Right cardiac atrium (tissue), 5 donors: ENCODE measurements around the gene BCLAF1. TPM values are rescaled to one million over a fixed set of nuclear protein-coding genes. Genes with fewer than 3 reads are reported as not detected.
"Not testable (repeated sequence)": the region's sequence is repeated elsewhere in the genome, so short reads cannot be mapped to it uniquely, and the experiment has no call there.

ENCODE experiments used
- ATAC-seq, 2 donors: fragments of 200-7000 bp; cut with Tn5 transposase; one replicate each; pipeline versions ENCODE4 v1.8.0 to v1.9.1; 2020; ENCODE audit warnings: moderate library complexity in 2 of 2, mild to moderate bottlenecking in 1 of 2
- DNase-seq, 3 donors: peaks; one replicate each; pipeline ENCODE4 v3.0.0-alpha.2; 2020
- H3K27ac ChIP-seq: one replicate; pipeline ENCODE4 v1.5.1; 2013; ENCODE audit warnings: mild to moderate bottlenecking, low read length, control low read depth, moderate library complexity
- H3K27me3 ChIP-seq: one replicate; pipeline ENCODE4 v1.6.1; 2013; ENCODE audit not compliant: control insufficient read depth, insufficient read depth
- H3K4me1 ChIP-seq: one replicate; pipeline ENCODE4 v1.6.1; 2013; ENCODE audit warnings: low read length; ENCODE audit not compliant: control insufficient read depth, insufficient read depth
- H3K4me3 ChIP-seq: one replicate; pipeline ENCODE4 v1.5.1; 2013; ENCODE audit warnings: low read length, control low read depth
- H3K9me3 ChIP-seq: one replicate; pipeline ENCODE4 v1.6.1; 2013; ENCODE audit warnings: low read length; ENCODE audit not compliant: control insufficient read depth
- WGBS: extraction: QIAGEN DNeasy Blood & Tissue Kit; methylation state at CpG from one replicate; pipeline ENCODE4 v1.1.7; 2013; 5-methylcytosine and 5-hydroxymethylcytosine counted together
- intact Hi-C, 4 donors: fragments of 100-400 bp; cut with DNase I; formaldehyde crosslinking; loops; one replicate each; pipeline versions ENCODE4 v1.11.0 to v1.14.0; 2022 to 2023
- polyA plus RNA-seq: library from polyadenylated mRNA; stranded (reverse); fragments of 200-250 nt; gene quantifications from one replicate; pipeline ENCODE4 v1.2.3, GENCODE V29; 2013
- total RNA-seq, 4 donors: library from RNA; stranded (reverse); fragmentation: NEBNext Ultra II Directional; extraction: Animal tissue kit (Norgen Biotek cat#: 25700); gene quantifications; one replicate each; pipeline ENCODE4 v1.2.1, GENCODE V29; 2021
- donor health status: healthy with polysubstance abuse.
- donor health status: DM: no; HTN: yes; CAD: no.
- donor health status: DM: no; HTN: no; CAD: no.
- donor health status: DM: no; HTN: yes; CAD: no; lungs with severe emphysema.
- donor health status: DM: yes; HTN: yes; CAD: no.

Gene BCLAF1
- total and polyA plus RNA-seq, 5 donors, result 15.6 to 98.8 (median 69.6) TPM

DNA sequence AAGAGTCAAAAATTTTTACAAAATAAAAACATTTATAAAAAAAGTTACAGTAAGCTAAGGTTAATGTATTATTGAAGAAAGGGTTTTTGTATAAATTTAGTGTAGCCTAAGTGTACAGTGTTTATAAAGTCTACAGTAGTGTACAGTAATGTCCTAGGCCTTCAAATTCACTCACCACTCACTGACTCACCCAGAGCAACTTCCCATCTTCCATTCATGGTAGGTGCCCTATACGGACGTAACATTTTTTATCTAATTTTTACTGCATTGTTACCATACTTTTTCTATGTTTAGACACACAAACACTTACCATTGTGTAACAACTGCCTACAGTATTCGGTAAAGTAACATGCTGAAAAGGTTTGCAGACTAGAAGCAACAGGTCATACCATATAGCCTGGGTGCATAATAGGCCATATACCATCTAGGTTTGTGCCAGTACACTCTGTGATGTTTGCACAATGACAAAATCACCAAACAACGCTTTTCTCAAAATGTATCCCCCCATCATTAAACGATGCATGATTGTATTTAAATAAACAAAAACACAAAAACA is 45.5 kb downstream of the BCLAF1 start:
- ATAC-seq, result no peak
- Histone ChIP-seq H3K27ac (no peak overlapping the region), H3K27me3 (no peaks in the 10 kb centered on the region), H3K4me1 (no peaks in the 10 kb centered on the region), H3K4me3 (no peak overlapping the region), H3K9me3 (no peaks in the 10 kb centered on the region)
- no peak for DNase-seq
- 89% methylated on average over 5 of the region's 5 CpGs for WGBS
- intact Hi-C loops, result no loop called here

DNA sequence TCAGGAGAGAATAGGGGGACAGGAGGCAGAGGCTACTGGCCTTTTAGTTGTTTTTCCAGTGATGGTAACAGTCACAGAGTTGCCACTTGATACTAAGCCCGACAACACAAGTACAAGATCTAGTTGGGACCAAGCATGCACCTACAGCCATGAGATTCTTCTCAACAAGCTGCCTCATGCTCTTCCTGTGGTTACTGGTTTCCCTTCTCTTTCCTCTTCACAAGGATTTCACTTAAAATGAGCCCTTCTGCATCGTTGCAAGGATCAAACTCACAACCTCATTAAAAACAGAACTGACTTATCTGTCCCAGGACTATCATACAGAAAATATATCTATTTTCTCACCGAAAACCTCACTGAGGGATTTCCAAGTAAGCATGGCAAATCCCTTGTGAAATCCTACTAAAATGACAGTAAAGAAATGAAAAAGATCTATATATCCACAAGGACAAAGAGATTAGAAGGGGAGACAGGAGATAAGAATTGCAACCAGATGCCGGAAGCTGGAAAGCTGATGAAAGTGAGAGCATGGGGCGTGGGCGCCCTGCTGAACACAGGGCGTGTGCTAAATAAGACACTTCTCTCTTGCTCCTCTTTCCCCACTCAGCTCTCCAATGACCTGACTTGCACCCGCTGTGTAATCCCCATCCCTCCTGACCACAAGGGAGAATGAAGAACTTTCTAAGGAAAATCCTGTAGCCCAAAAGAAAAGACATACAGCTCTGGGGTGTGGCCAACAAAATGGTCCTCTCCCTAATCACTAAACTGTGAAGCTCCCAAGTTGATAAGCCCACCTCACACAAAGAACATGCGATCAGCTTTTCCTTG is 53.0 kb downstream of the BCLAF1 start:
- DNase-seq, result peak in 2 of 3 donors; percentile 42 to 55

DNA sequence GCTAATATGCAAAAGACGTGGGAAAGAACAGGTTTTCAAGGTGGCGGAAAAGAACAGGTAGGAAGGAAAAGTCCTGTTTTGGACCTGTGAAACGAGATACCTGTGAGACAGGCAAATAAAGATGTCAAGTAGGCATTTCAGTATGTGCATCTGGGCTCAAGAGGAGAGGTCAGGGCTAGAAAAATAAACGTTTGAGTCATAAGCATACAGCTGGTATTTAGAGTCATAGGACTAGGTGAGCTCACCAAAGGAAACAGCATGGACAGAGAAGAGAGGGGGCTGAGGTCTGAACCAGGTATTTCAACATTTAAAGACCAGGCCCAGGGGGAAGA is 54.4 kb downstream of the BCLAF1 start:
- 89% methylated on average over 4 of the region's 4 CpGs for WGBS
- Histone ChIP-seq H3K4me3 (no peak overlapping the region), H3K9me3 (no peaks in the 10 kb centered on the region), H3K27me3 (no peaks in the 10 kb centered on the region), H3K27ac (no peak overlapping the region), H3K4me1 (no peaks in the 10 kb centered on the region)
- intact Hi-C loops, result no loop called here
- ATAC-seq, result no peak
- no peak for DNase-seq

More for the DNA sequence above, 53.0 kb downstream of the BCLAF1 start:
- ATAC-seq, result peak; percentile 57 to 64
- no peaks in the 10 kb centered on the region for H3K9me3 ChIP-seq
- H3K4me3 ChIP-seq, result no peak overlapping the region
- no peak overlapping the region for H3K27ac ChIP-seq
- intact Hi-C loops, result no loop called here
- H3K27me3 ChIP-seq, result no peaks in the 10 kb centered on the region
- no peaks in the 10 kb centered on the region for H3K4me1 ChIP-seq
- 73% methylated on average over 9 of the region's 9 CpGs for WGBS

DNA sequence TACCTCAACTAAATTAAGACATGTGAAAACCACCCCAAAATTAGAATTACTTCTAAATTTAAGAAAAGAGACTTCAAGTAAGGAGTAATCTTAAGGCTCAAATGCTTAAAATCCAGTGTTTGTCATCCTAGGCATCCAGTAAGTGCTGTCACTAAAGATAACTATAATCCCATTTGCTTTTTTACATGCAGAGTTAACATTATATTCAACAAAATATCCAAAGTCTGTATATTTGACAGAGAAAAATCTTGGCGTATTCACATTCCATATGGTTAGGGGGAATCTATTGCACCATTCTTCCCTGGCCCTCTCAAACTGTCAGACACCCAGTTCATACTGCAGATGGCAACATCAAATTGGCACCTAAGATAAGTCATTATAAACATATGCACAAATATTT is 56.9 kb downstream of the BCLAF1 start:
- Histone ChIP-seq H3K27me3 (no peaks in the 10 kb centered on the region), H3K27ac (no peak overlapping the region), H3K9me3 (no peaks in the 10 kb centered on the region), H3K4me3 (no peak overlapping the region), H3K4me1 (no peaks in the 10 kb centered on the region)
- WGBS, result 96% methylated on average over 1 of the region's 1 CpG
- ATAC-seq (no peak), DNase-seq (no peak)
- intact Hi-C loops, result no loop called here

DNA sequence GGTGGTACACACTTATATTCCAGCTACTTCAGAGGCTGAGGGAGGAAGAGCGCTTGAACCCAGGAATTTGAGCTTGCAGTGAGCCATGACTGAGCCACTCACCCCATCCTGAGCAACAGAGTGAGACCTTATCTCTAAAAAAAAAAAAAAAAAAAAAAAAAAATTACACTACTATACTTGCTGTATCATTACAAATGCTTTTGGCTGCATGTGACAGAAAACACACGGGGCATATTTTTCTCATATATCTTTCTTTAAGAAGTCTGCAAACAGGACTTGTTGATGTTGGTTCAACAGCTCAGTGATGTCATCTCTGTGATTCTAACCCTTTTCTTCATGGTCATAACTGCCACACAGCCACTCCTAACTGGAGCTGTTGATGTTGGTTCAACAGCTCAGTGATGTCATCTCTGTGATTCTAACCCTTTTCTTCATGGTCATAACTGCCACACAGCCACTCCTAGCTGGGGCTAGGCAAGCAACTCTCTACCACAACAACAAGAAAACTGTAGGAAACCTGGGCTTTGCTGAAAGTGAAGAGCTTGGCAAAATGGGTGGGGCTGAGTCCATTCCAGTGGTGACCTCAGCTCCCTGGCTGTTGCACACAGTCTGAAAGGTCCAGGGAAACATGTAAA is 59.3 kb downstream of the BCLAF1 start:
- no peaks in the 10 kb centered on the region for H3K4me1 ChIP-seq
- no peak overlapping the region for H3K27ac ChIP-seq
- 78% methylated on average over 2 of the region's 2 CpGs for WGBS
- H3K9me3 ChIP-seq, result no peaks in the 10 kb centered on the region
- H3K4me3 ChIP-seq, result no peak overlapping the region
- DNase-seq (peak in 1 of 3 donors; percentile 63), ATAC-seq (peak in 1 of 2 donors; percentile 40)
- intact Hi-C loops, result no loop called here
- H3K27me3 ChIP-seq, result no peaks in the 10 kb centered on the region

DNA sequence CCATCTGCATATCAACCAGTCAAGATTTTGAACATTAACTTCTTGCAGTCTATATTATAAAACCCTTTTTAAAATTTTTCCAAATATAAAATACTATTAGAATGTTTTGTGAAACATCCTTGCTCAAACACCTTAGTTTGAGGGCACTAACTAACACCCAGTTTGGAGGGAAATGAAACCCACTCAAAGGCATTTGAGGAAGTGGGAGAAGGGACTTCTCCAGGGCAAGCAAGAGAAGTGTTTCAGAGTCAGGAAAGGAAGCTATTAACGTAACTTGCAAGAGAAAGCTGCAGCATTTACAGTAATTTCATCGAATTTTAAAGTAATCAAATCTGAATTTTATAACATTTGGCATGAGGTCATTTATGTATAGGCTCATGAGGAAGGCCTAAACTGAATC is 60.8 kb downstream of the BCLAF1 start:
- ATAC-seq, result no peak
- no peak for DNase-seq
- no peaks in the 10 kb centered on the region for H3K9me3 ChIP-seq
- H3K4me1 ChIP-seq, result no peaks in the 10 kb centered on the region
- H3K4me3 ChIP-seq, result no peak overlapping the region
- WGBS, result 85% methylated on average over 2 of the region's 2 CpGs
- H3K27me3 ChIP-seq, result no peaks in the 10 kb centered on the region
- no peak overlapping the region for H3K27ac ChIP-seq
- intact Hi-C loops, result loop anchor here in 3 of 4 donors (5.0 to 10.0 kb wide), 4 partner anchors 197 to 804 kb away; no protein-coding TSS in a partner anchor

DNA sequence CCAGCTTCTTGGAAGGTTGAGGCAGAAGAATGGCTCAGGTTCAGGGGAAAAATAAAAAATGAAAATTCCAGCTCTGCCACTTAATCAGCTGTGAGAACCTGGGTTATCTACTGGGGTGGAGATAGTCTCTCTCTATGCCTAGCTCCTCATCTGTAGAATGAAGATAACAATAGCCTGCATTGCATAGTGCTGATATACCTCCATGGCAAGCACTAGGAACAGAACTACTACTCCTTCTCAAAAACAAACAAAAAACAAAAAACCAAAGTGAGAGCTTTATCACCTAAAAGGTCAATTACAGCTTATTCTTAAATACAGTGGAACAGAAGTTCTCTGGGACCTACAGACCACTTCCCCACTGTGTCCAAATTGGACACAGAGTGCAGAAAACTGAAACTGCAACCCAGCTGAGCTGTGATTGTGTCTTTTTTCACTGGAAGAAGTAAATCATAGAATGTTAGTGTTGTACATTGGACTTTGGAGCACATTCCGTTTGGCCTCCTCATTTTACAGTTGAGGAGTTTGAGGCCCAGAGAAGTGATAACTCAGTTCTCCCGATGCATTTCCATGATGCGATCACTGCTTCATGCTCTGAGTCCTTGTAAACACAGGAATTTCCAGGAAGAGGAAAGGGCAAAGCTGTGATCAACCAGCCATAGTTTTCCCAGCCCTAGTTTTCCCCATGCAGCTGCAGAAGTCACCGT is 62.8 kb downstream of the BCLAF1 start:
- 79% methylated on average over 4 of the region's 4 CpGs for WGBS
- intact Hi-C loops, result loop anchor here in 3 of 4 donors (2.0 to 10.0 kb wide), 5 partner anchors 195 to 802 kb away; no protein-coding TSS in a partner anchor
- ATAC-seq (peak; percentile 48 to 59), DNase-seq (no peak)
- H3K9me3 ChIP-seq, result no peaks in the 10 kb centered on the region
- H3K27ac ChIP-seq, result no peak overlapping the region
- H3K4me1 ChIP-seq, result no peaks in the 10 kb centered on the region
- no peaks in the 10 kb centered on the region for H3K27me3 ChIP-seq
- peak overlapping the region; percentile 44 for H3K4me3 ChIP-seq

DNA sequence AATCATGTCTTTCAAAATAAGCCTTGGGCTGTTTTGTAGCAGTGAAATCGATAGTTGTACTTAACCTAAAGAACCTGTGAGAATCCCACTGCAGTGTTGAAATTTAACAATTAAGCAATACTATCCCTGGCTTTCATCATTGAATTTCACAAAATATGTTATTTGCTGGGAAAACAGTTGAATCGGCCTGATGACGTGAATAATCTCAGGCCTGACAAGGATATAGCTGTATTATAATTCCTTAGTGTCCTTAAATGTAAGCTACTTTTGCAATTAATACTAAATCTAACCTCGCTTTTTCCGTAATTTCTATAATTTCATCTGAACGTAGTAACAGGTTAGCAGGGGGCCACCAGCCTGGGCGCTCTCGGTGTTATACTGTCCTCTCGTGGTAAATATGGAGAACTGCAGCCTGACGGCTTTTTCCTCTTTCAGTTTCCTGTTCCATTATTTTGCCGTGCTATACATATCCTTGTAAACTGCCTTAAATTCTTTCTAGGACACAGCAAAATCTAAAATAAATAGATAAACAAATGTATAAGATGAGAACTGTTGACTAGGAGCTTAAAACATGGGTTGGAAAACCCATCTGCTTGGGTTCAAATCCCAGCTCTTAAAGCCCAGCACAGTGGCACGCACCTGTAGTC is 63.5 kb downstream of the BCLAF1 start:
- ATAC-seq (peak; percentile 86 to 87), DNase-seq (peak in 2 of 3 donors; percentile 29 to 72)
- no peak overlapping the region for H3K27ac ChIP-seq
- peak overlapping the region; percentile 44 for H3K4me3 ChIP-seq
- 20% methylated on average over 12 of the region's 12 CpGs for WGBS
- intact Hi-C loops, result loop anchor here in 3 of 4 donors (2.0 to 10.0 kb wide), 5 partner anchors 194 to 801 kb away; no protein-coding TSS in a partner anchor
- no peaks in the 10 kb centered on the region for H3K9me3 ChIP-seq
- no peaks in the 10 kb centered on the region for H3K27me3 ChIP-seq
- no peaks in the 10 kb centered on the region for H3K4me1 ChIP-seq

DNA sequence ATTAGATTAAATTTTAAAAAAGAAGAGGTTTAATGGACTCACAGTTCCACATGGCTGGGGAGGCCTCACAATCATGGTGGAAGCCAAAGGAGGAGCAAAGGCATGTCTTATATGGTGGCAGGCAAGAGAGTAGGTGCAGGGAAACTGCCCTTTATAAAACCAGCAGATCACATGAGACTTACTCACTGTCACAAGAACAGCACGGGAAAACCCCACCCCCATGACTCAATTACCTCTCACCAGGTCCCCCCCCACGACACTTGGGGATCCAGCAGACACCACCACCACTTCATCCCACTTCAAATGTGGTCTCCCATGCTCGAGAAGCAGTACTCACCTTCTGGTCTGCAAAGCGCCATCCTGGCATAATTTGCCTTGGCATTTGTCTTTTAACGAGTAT is 64.2 kb downstream of the BCLAF1 start:
- intact Hi-C loops, result loop anchor here (2.0 to 10.0 kb wide), 5 partner anchors 193 to 801 kb away; no protein-coding TSS in a partner anchor
- no peaks in the 10 kb centered on the region for H3K4me1 ChIP-seq
- DNase-seq, result no peak
- H3K4me3 ChIP-seq, result no peak overlapping the region
- H3K9me3 ChIP-seq, result no peaks in the 10 kb centered on the region
- 75% methylated on average over 5 of the region's 5 CpGs for WGBS
- H3K27me3 ChIP-seq, result no peaks in the 10 kb centered on the region
- H3K27ac ChIP-seq, result no peak overlapping the region
- no peak for ATAC-seq

DNA sequence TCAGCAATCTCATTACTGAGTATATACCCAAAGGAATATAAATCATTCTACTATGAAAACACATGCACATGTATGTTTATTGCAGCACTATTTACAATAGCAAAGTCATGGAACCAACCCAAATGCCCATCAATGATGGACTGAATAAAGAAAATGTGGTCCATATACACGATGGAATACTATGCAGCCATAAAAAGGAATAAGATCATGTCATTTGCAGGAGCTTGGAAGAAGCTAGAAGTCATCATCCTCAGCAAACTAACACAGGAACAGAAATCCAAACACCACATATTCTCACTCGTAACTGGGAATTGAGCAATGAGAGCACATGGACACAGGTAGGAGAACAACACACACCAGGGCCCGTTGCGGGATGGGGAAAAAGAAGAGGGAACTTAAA is 64.7 kb downstream of the BCLAF1 start:
- not testable (repeated sequence) for ATAC-seq, H3K9me3 ChIP-seq, DNase-seq, H3K27ac ChIP-seq, H3K27me3 ChIP-seq, H3K4me3 ChIP-seq, H3K4me1 ChIP-seq
- 94% methylated on average over 4 of the region's 4 CpGs for WGBS
- intact Hi-C loops, result loop anchor here (2.0 to 10.0 kb wide), 5 partner anchors 193 to 800 kb away; no protein-coding TSS in a partner anchor
